ENCODE data around the gene NFATC1.
"Not testable (repeated sequence)": the region's sequence is repeated elsewhere in the genome, so short reads cannot be mapped to it uniquely, and the experiment has no call there.

The NFATC1 gene

GRCh38 chr18:79375441-79376154 lies 20.1 kb upstream of the NFATC1 start:
- DNase-seq (ENCODE audit: low read depth) = no peak

GRCh38 chr18:79376661-79377060 lies 19.1 kb upstream of the NFATC1 start:
- not testable (repeated sequence) for DNase-seq (ENCODE audit: low read depth)

GRCh38 chr18:79377187-79377891 lies 18.4 kb upstream of the NFATC1 start:
- DNase-seq (ENCODE audit: low read depth) = no peak

- DNase-seq (ENCODE audit: low read depth) = peak; percentile 77
These were observed 17.0 kb upstream of the NFATC1 start for GRCh38 chr18:79378536-79379250.

- DNase-seq (ENCODE audit: low read depth) = no peak
These were observed 16.4 kb upstream of the NFATC1 start for GRCh38 chr18:79379251-79379905.

GRCh38 chr18:79379931-79380815 lies 15.6 kb upstream of the NFATC1 start:
- DNase-seq (ENCODE audit: low read depth) = no peak

GRCh38 chr18:79380816-79381806 lies 14.6 kb upstream of the NFATC1 start:
- peak; percentile 55 for DNase-seq (ENCODE audit: low read depth)

- DNase-seq (ENCODE audit: low read depth) = no peak
These were observed 13.9 kb upstream of the NFATC1 start for GRCh38 chr18:79381811-79382311.

- no peak for DNase-seq (ENCODE audit: low read depth)
These were observed 12.9 kb upstream of the NFATC1 start for GRCh38 chr18:79382681-79383387.

- DNase-seq (ENCODE audit: low read depth) = no peak
These were observed 12.2 kb upstream of the NFATC1 start for GRCh38 chr18:79383388-79384056.

- DNase-seq (ENCODE audit: low read depth) = no peak
These were observed 11.5 kb upstream of the NFATC1 start for GRCh38 chr18:79384151-79384807.

GRCh38 chr18:79384834-79385233 lies 10.9 kb upstream of the NFATC1 start:
- no peak for DNase-seq (ENCODE audit: low read depth)

- DNase-seq (ENCODE audit: low read depth) = no peak
These were observed 10.4 kb upstream of the NFATC1 start for GRCh38 chr18:79385326-79385707.

- DNase-seq (ENCODE audit: low read depth) = no peak
These were observed 9.9 kb upstream of the NFATC1 start for GRCh38 chr18:79385708-79386341.

GRCh38 chr18:79386547-79386946 lies 9.2 kb upstream of the NFATC1 start:
- DNase-seq (ENCODE audit: low read depth) = no peak

GRCh38 chr18:79387214-79387613 lies 8.5 kb upstream of the NFATC1 start:
- DNase-seq (ENCODE audit: low read depth) = no peak

- no peak for DNase-seq (ENCODE audit: low read depth)
These were observed 8.1 kb upstream of the NFATC1 start for GRCh38 chr18:79387615-79388014.

GRCh38 chr18:79388043-79388442 lies 7.7 kb upstream of the NFATC1 start:
- no peak for DNase-seq (ENCODE audit: low read depth)

Data from T follicular helper cell (primary cell).